ENCODE measurements around the gene ZNF217. TPM values are rescaled to one million over a fixed set of nuclear protein-coding genes. Genes with fewer than 3 reads are reported as not detected.
A peak's percentile ranks its signal among the peaks of the same experiment; 100 is the strongest.
"Not testable (repeated sequence)": the region's sequence is repeated elsewhere in the genome, so short reads cannot be mapped to it uniquely, and the experiment has no call there.

ZNF217 gene
- polyA plus RNA-seq, 1 experiment: 16.6 TPM

DNA sequence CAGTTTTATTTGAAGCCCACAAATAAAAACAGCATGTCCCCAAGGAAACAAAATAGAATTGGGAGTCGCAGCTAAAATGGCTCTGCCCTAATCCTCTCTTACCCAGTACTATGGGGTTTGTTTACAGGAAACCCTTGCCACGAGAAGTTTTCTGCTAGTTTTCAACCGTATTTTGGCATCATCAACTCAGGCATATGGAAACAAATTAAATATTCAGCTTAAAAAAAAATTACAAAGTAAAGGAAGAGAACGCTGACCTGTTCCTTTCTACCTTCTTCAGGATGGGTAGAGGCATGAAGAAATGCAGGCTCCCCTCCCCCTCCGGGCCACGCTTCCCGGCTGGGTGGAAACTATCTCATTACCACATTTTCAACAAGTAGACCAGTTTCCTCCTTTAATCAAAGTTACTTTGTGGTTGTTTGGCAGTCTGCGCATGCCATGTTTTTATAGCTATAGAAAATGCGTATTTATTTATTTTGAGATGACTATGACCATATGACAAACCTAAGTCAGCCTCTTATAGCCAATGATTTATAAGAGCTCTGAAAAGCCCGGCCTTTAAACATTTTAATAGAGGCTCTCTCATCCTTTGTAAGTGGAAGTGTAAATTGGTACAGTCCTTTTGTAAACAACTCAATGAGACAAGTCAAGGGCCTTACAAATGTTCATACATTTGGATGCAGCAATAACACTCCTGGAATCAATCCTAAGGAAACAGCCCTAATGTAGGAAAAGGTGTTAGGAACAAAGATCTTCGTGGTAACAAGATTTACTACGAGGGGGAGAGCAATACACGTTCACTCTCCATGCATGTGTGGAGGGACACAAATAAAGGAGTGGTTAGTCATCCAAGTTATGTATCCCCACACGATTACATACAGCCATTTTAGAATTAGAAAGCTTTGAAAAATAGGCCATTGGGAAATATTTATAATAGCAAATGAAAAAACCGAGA is 16.1 kb upstream of the ZNF217 start:
- H3K27me3 ChIP-seq (ENCODE audit: control insufficient read depth, insufficient read depth, low read length): no peaks in the 10 kb centered on the region
- ChIA-PET CTCF (interaction anchor here (0.8 to 3.5 kb wide), 2 partner anchors 306 to 330 kb away, joined by 5 to 16 read pairs; no protein-coding TSS in a partner anchor), POLR2A (interaction anchor here (0.5 to 1.1 kb wide), 3 partner anchors 10 to 155 kb away, joined by 3 to 6 read pairs (median 3); no protein-coding TSS in a partner anchor)
- DNase-seq (ENCODE audit: low read depth, low spot score): no peak
- TF ChIP-seq, protein P1, sequence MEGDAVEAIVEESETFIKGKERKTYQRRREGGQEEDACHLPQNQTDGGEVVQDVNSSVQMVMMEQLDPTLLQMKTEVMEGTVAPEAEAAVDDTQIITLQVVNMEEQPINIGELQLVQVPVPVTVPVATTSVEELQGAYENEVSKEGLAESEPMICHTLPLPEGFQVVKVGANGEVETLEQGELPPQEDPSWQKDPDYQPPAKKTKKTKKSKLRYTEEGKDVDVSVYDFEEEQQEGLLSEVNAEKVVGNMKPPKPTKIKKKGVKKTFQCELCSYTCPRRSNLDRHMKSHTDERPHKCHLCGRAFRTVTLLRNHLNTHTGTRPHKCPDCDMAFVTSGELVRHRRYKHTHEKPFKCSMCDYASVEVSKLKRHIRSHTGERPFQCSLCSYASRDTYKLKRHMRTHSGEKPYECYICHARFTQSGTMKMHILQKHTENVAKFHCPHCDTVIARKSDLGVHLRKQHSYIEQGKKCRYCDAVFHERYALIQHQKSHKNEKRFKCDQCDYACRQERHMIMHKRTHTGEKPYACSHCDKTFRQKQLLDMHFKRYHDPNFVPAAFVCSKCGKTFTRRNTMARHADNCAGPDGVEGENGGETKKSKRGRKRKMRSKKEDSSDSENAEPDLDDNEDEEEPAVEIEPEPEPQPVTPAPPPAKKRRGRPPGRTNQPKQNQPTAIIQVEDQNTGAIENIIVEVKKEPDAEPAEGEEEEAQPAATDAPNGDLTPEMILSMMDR (IDR thresholded peaks at IDR 0.05; ENCODE audit: low read depth, low read length): no peak
- no peak overlapping the region for H3K4me3 ChIP-seq (ENCODE audit: low read depth, low read length)
- peaks cover 9% of the 10 kb centered on the region; the same call in 1 of the 2 replicates for H3K9me3 ChIP-seq (ENCODE audit: control insufficient read depth, insufficient read depth, low read length)
- peak overlapping the region; percentile 43 for H3K27ac ChIP-seq (ENCODE audit: low read depth, low read length)

DNA sequence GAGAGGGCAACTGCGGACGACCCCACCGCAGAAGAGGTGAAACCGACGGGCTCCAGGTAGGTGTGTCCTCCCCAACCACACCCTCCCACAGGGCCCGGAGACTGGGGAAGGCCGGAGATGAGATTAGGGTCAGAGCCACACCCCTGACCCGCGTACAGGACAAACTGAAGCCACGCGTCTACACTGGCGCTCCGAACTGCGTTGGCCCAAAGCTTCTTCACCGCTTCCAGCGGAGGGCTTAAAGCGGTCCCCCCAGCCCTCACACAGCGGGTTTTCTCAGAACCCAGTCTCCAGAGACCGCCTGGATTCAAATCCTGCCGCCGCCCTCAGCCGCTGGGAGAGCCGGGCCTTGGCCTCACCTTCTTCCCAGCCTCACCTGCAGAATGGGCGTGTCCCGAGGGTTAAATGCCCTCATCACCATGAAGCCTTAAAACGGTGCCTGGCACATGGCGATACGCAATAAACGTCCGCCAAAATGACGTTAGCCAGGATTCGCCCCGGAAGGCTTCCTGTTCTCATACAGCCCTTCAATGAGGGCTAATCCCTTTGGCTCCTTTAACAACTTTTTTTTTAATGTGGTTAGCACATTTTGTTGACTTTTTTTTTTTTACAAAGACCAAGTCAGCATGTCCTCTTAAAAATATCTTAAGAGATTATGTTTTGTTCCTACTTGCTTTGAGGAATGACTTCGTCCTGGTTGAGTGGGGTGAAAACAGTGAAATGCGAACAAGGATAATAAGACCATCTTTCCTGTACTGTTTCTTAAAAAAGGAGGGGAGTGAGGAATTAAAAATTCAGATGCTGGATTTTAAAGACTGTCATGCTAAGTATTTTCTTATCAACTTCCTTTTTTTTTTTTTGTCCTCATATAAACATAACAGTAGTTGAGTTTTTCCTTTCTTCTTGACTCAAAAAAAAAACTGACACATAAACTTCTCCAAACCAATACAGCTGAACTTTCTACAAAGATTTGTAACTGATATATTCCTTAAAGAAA is 15.1 kb upstream of the ZNF217 start:
- H3K27me3 ChIP-seq (ENCODE audit: control insufficient read depth, insufficient read depth, low read length): no peaks in the 10 kb centered on the region
- TF ChIP-seq, protein P1 (IDR thresholded peaks at IDR 0.05; ENCODE audit: low read depth, low read length): no peak
- peaks cover 9% of the 10 kb centered on the region; the same call in 1 of the 2 replicates for H3K9me3 ChIP-seq (ENCODE audit: control insufficient read depth, insufficient read depth, low read length)
- ChIA-PET POLR2A (interaction anchor here (0.5 to 1.1 kb wide), 2 partner anchors 13 to 156 kb away, joined by 3 to 6 read pairs; no protein-coding TSS in a partner anchor), CTCF (interaction anchor here (0.8 to 3.5 kb wide), 2 partner anchors 307 to 331 kb away, joined by 5 to 16 read pairs; no protein-coding TSS in a partner anchor)
- no peak overlapping the region for H3K4me3 ChIP-seq (ENCODE audit: low read depth, low read length)
- no peak for DNase-seq (ENCODE audit: low read depth, low spot score)
- H3K27ac ChIP-seq (ENCODE audit: low read depth, low read length): no peak overlapping the region

DNA sequence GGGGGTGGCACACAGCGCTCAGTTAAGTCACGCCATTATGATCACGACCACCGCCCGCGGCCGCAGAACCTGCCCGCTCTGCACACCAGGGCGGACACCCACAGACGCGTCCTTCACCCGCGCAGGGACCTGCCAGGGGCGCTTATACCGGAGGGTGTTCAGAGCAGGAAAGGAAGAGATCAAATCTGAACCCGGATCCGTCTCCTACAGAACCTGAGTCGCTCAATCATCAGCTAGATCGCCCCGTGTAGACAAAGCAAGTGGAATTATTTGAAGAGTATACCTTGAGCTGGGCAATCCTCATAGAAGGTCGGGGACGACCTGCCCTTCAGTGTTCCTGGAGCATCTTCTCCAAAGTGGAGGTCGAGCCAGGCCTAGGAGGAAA is 14.4 kb upstream of the ZNF217 start:
- CTCF ChIA-PET: no interaction called here

DNA sequence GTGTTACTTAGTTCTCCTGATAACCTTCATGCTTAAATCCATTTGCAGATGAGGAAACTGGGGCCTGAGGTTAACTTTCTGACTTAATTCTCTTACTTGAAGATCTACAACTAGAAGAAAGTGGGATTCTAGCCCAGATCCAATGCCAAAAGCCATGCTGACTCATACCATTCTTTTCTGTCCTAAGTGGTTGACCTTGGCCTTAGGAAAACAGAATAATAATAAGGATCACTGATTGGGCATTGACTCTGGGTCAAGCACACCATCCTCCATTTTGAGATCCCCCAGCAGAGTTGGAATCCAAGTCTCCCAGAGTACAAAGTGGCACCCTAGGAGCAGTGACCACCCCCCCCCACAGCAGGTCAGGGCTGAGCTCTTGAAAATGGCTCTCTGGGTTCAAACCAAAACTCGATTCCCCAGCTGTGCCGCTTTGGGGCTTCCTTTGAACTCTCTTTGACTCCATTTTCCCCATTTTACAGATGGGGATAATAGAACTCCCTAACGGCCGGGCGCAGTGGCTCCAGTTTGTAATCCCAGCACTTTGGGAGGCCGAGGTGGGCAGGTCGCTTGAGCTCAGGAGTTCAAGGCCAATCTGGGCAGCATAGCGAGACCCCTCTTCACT is 12.8 kb upstream of the ZNF217 start:
- TF ChIP-seq, protein P1 (IDR thresholded peaks at IDR 0.05; ENCODE audit: low read depth, low read length): no peak
- H3K9me3 ChIP-seq (ENCODE audit: control insufficient read depth, insufficient read depth, low read length): peaks cover 9% of the 10 kb centered on the region; the same call in 1 of the 2 replicates
- H3K27ac ChIP-seq (ENCODE audit: low read depth, low read length): no peak overlapping the region
- ChIA-PET CTCF (interaction anchor here (0.6 kb wide), 1 partner anchor 85 kb away, joined by 5 read pairs; no protein-coding TSS in a partner anchor), POLR2A (no interaction called here)
- no peak overlapping the region for H3K4me3 ChIP-seq (ENCODE audit: low read depth, low read length)
- no peak for DNase-seq (ENCODE audit: low read depth, low spot score)
- no peaks in the 10 kb centered on the region for H3K27me3 ChIP-seq (ENCODE audit: control insufficient read depth, insufficient read depth, low read length)

More for the DNA sequence above, 14.4 kb upstream of the ZNF217 start:
- POLR2A ChIA-PET: no interaction called here
- H3K27me3 ChIP-seq (ENCODE audit: control insufficient read depth, insufficient read depth, low read length): no peaks in the 10 kb centered on the region
- DNase-seq (ENCODE audit: low read depth, low spot score): no peak
- H3K27ac ChIP-seq (ENCODE audit: low read depth, low read length): no peak overlapping the region
- no peak overlapping the region for H3K4me3 ChIP-seq (ENCODE audit: low read depth, low read length)
- TF ChIP-seq, protein P1 (IDR thresholded peaks at IDR 0.05; ENCODE audit: low read depth, low read length): no peak
- H3K9me3 ChIP-seq (ENCODE audit: control insufficient read depth, insufficient read depth, low read length): peaks cover 9% of the 10 kb centered on the region; the same call in 1 of the 2 replicates

DNA sequence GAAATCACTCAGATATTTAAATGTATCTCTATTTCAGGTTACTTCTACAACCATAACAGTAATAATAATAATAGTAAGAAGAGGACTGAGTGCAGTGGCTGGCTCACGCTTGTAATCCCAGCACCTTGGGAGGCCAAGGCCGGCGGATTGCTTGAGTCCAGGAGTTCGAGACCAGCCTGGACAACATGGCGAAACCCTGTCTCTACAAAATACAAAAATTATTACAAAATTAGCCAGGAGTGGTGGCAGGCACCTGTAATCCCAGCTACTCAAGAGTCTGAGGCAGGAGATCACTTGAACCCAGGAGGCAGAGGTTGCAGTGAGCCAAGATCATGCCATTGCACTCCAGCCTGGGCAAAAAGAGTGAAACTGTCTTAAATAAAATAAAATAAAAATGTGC is 11.8 kb upstream of the ZNF217 start:
- H3K27me3 ChIP-seq (ENCODE audit: control insufficient read depth, insufficient read depth, low read length); H3K27ac ChIP-seq (ENCODE audit: low read depth, low read length); H3K4me3 ChIP-seq (ENCODE audit: low read depth, low read length); DNase-seq (ENCODE audit: low read depth, low spot score); POLR2A ChIA-PET; CTCF ChIA-PET; H3K9me3 ChIP-seq (ENCODE audit: control insufficient read depth, insufficient read depth, low read length): not testable (repeated sequence)

DNA sequence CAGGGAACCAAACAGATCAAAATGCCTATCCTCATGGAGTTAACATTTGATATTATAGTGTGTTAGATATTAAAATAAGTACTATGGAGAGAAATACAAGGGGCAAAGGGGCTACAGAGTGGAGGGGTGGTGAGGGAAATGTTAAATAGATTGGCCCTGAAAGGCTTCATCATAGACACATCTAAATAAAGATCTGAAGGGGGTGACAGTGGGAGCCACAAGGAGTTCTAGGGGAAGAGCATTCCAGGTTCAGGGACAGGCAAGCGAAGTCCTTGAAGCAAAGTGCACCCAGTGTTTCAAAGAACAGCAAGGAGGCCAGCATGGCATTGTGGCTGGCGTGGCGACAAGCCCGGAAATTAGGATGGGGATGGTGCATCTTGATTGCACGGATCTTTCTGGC is 11.2 kb upstream of the ZNF217 start:
- DNase-seq (ENCODE audit: low read depth, low spot score); POLR2A ChIA-PET; H3K4me3 ChIP-seq (ENCODE audit: low read depth, low read length); H3K9me3 ChIP-seq (ENCODE audit: control insufficient read depth, insufficient read depth, low read length); CTCF ChIA-PET; H3K27ac ChIP-seq (ENCODE audit: low read depth, low read length); H3K27me3 ChIP-seq (ENCODE audit: control insufficient read depth, insufficient read depth, low read length): not testable (repeated sequence)
